HG03575 (cell line): Measurements from ENCODE around the gene GSE1.

ENCODE experiments used
- ATAC-seq: cut with Tn5 transposase; IDR thresholded peaks from one replicate; pipeline ENCODE4 v1.9.1; 2021; ENCODE audit not compliant: unreplicated experiment, insufficient number of reproducible peaks, low FRiP score; ENCODE audit errors: extremely low read depth

GSE1 gene

DNA sequence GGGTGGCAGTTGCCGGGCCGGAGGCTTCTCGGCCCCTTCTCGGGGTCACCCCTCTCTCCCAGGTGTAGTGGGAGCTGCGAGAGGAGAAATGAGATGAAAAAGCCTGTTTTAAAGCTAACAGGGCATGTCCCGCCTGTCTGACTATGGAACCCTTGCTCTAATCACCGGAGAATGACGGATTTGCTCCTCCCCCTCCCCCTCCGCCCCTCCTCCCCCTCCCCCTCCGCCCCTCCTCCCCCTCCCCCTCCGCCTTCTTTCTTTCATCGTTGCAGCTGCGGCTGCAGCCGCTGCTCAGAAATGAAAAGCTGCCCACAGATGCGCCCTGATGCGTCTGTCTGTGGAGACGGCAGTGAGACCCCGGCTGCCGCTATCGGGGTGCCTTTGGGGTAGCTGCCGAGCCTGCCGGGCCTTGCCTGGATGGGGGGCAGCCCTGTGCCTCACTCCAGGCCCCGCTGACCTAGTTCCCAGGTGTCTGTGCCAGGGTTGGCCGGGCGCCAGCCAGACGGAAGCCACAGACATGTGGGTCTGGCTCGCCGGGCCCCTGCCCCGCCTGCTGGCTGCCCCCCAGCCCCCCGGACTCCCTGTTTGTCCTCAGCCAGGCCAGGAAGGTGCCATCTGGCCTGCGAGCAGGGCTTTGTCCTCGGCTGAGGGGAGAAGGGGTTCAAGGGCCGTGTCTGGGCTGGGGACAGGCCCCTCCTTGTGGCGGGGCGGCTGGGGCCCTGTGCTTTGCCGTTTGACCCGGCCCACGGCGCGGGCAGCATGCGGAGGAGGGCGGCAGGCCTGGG is 37.9 kb downstream of the GSE1 start:
- no peak for ATAC-seq

DNA sequence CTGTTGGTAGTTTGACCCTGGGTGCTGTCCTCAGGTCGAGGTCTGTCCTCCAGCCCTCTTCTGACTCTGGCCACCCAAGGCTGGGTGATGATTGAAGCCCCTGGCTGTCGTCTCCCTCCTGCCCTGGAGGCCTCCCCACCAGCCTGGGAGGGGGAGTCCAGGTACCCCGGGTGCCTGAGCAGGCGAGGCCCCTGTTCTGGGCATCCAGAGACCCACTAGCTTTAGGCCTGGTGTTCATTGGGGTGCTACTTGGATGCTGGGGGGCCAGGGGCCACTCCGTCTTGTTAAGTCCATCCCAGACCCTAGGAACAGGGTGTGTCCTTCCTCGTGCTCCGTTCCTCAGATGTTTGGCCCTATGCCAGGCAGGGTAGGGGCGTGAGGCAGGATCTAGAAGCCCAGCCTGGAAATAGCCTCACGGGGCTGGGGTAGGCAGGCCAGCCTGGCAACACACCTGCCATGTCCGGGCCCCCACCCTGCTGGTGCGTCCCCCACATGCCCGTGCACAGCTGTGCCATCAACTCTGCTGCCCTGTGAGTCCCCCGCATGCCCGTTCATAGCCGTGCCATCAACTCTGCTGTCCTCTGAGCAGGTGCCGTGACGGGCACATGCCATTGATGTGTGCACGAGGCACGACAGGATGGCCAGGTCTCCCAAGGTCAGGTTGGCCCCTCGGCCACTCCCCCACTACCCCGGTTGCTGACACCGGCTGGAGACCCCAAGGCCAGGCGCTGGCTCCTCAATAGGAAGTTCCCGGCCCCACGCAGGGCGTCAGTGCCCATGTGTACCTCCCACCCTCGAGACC is 38.7 kb downstream of the GSE1 start:
- no peak for ATAC-seq

- ATAC-seq, result no peak
These were observed 39.5 kb downstream of the GSE1 start for GRCh38 chr16:85652431-85653221.

GRCh38 chr16:85653290-85653891 is 40.3 kb downstream of the GSE1 start:
- ATAC-seq, result no peak

DNA sequence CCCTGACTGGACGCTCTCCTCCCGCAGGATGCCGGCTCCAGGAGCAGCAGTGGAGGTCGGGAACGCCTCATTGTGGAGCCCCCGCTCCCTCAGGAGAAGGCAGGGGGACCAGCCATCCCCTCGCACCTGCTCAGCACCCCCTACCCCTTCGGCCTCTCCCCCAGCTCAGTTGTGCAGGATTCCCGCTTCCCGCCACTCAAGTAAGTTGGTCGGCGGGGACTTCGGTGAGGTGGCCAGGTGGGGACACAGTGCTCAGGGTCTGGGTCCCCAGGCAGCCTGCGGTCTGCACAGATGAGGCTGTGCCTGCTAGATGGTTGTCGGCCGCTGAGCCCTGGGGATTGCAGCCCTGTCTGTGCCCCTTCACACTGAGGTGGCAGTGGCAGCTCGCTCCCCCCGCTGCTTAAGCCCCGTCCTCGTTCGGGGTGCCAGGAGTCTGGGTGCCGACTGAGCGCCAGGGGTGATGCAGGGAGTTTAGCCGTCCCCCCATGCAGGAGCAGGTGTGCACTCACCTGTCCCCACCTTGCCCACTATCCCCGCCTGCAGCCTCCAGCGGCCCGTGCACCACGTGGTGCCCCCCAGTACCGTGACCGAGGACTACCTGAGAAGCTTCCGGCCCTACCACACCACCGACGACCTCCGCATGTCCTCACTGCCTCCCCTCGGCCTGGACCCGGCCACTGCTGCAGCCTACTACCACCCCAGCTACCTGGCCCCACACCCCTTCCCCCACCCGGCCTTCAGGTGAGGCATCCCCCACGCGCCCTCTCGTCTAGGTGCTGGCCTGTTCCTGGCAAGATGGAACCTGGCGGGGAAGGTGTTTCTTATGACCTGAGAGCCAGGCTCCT is 41.4 kb downstream of the GSE1 start:
- ATAC-seq, result no peak

DNA sequence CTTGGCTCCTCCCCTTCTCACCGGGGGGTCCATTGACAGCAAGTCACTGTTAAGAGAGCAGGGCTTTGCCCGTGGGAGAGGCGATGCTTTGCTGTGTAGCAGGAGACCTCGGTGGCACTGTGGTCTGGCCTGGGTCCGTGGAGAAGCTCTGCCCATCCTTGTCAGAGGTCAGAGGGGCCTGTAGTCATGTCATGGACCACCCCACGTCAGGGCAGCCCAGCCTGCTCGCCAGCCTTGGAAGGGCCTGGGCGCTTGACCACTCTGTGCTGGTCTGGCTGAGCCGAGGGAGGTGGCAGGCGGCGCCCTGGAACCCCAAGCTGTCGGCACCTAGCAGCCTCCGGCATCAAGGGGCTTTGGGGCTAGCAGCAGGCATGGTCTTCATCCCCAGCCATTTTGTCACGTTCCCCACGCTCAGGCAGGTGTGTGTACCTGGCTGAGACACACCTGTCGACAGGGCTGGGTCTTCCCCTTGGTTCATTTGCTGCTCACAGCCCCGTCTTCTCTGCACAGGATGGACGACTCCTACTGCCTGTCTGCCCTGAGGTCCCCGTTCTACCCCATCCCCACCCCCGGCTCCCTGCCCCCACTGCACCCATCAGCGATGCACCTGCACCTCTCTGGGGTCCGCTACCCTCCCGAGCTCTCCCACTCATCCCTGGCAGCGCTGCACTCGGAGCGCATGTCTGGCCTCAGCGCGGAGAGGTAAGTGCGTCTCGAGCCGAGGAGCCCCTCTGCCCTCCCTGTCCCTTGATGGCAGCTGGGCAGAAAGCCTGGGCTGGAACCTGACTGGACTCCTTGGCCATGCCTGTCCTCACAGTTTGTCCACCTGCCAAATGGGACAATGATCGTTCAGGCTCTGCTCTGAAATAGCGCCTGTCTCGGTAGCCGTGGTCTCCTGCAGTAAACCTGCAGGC is 42.4 kb downstream of the GSE1 start:
- no peak for ATAC-seq

GRCh38 chr16:85656351-85657266 is 43.5 kb downstream of the GSE1 start:
- no peak for ATAC-seq

DNA sequence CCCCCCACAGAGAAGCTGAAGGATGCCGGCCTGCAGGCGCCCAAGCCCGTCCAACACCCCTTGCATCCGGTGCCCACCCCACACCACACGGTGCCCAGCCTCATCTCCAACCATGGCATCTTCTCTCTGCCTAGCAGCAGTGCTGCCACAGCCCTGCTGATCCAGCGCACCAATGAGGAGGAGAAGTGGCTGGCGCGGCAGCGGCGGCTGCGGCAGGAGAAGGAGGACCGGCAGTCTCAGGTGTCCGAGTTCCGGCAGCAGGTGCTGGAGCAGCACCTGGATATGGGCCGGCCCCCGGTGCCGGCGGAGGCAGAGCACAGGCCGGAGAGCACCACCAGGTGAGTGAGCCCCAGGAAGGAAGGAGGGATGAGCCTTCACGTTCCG is 44.1 kb downstream of the GSE1 start:
- no peak for ATAC-seq

- no peak for ATAC-seq
These were observed 44.9 kb downstream of the GSE1 start for GRCh38 chr16:85657996-85658395.

DNA sequence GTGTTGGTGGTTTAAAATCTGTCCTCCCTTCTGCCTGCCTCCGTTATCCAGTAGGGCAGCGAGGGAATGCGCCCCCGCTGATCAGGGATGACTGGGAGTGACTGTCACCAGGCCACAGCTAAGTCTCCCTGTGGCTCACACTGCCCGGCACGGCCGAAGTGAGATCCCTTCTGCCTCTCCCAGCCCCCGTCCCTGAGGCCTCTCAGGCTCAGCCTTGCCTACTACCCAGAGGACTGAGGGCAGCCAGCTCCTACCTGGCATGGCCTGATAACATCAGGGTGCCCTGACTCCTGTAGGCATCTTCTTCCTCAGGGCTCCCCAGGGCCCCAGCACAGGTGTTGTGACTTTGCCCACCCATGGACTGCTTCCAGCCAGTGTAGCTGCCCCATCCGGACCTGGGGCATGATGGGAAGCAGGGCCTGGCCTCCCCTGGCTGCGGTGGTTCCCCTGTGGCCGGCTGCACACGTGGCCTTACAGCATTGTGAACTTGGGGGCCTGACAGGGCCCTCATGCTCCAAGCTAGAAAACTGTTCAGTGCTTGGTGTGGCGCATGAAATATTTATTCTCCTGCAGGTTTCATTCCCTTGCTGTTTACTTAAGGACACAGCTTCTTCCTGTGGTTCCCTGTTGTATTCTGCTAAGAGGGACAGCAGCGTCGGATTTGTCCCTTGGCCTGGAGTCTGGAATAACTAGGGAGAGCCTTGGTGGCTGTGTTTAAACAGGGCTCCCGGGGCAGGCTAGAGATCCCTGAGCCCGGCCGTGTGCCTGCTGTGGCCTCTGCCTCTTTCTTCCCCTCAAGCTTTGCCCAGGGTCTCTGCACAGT is 45.6 kb downstream of the GSE1 start:
- ATAC-seq, result no peak

GRCh38 chr16:85659336-85659735 is 46.2 kb downstream of the GSE1 start:
- ATAC-seq, result no peak

GRCh38 chr16:85659805-85660511 is 46.8 kb downstream of the GSE1 start:
- ATAC-seq, result no peak

GRCh38 chr16:85660843-85661739 is 48.0 kb downstream of the GSE1 start:
- ATAC-seq, result no peak

- ATAC-seq, result no peak
These were observed 48.8 kb downstream of the GSE1 start for GRCh38 chr16:85661740-85662481.
